HFF-Myc (cell line): ENCODE data around the gene CNPY1.

Experiments
- DNase-seq: peaks from one replicate; pipeline ENCODE4 v3.0.0-alpha.2; 2011; ENCODE audit warnings: low read depth; ENCODE audit errors: extremely low read depth
- H3K4me3 ChIP-seq: replicated peaks from 2 replicates; pipeline ENCODE4 v1.5.1; 2011; ENCODE audit warnings: low read depth, mild to moderate bottlenecking, control low read depth, low read length
- TF ChIP-seq, protein P1 (sequence below): IDR thresholded peaks from 2 replicates; pipeline ENCODE4 v1.5.1; 2012; ENCODE audit warnings: mild to moderate bottlenecking, low read depth, low read length, control low read depth; ENCODE audit errors: missing control alignments

Gene CNPY1

DNA sequence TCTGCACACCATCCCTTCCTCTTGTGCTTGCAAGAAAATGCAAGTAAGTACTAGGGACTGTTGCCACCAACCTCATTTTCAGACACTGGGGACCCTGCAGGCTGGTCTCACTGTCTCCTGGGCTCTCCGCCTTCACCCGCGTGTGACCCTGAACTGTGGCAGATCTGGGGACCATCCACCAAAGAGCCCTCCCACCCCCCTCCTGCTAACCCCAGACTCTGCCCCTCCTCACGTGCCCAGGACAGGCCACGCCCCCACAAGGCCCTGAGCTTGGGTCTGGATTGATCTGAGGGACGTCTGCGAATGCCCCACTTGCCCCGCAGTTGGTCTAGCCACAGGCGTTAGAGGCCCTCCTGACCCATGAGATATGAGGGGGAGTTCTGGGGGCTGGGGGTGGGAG, 8.1 kb downstream of the CNPY1 start:
- no peak for DNase-seq
- TF ChIP-seq, protein P1, sequence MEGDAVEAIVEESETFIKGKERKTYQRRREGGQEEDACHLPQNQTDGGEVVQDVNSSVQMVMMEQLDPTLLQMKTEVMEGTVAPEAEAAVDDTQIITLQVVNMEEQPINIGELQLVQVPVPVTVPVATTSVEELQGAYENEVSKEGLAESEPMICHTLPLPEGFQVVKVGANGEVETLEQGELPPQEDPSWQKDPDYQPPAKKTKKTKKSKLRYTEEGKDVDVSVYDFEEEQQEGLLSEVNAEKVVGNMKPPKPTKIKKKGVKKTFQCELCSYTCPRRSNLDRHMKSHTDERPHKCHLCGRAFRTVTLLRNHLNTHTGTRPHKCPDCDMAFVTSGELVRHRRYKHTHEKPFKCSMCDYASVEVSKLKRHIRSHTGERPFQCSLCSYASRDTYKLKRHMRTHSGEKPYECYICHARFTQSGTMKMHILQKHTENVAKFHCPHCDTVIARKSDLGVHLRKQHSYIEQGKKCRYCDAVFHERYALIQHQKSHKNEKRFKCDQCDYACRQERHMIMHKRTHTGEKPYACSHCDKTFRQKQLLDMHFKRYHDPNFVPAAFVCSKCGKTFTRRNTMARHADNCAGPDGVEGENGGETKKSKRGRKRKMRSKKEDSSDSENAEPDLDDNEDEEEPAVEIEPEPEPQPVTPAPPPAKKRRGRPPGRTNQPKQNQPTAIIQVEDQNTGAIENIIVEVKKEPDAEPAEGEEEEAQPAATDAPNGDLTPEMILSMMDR = no peak

DNA sequence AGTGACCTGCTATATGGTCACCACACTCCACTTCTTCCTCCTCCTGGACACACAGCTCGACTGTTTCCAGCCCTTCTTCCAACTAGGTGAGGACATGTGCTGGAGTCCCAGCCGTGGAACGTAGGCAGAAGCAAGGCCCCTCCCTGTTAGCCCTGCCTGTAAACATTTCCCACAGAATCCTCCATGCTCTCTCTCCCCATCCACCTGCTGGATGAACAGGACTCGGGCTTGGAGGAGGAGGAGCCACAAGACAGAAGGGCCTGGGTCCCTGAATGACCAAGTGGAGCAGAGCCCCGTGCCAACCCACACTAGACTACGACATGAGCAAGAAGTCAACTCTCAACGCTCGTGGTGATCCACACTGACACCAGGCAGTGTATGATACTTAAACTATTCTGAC, 9.9 kb downstream of the CNPY1 start:
- TF ChIP-seq, protein P1 = no peak
- H3K4me3 ChIP-seq = no peak overlapping the region
- no peak for DNase-seq

More for the DNA sequence above, 8.1 kb downstream of the CNPY1 start:
- H3K4me3 ChIP-seq = no peak overlapping the region

DNA sequence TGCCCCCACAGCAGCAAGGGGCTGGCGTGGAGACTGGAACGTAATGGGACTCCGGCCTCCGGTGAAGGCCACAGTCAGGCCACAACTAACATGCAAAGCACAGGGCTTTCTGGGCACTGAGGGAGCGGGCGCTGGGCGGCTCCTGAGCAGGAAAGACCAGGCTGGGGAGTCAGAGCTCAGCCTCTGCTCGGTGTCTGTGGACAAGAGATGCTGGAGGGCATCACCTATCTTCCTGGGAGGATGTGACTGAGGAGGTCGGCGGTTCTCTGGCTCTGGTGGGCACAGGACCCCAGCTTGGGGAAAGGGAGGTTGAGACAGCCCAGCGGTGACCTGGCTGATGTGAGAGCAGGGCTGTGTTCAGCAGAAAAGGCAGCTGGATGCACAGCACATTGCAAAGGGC, 11.7 kb downstream of the CNPY1 start:
- H3K4me3 ChIP-seq = no peak overlapping the region
- DNase-seq = no peak
- TF ChIP-seq, protein P1 = no peak

DNA sequence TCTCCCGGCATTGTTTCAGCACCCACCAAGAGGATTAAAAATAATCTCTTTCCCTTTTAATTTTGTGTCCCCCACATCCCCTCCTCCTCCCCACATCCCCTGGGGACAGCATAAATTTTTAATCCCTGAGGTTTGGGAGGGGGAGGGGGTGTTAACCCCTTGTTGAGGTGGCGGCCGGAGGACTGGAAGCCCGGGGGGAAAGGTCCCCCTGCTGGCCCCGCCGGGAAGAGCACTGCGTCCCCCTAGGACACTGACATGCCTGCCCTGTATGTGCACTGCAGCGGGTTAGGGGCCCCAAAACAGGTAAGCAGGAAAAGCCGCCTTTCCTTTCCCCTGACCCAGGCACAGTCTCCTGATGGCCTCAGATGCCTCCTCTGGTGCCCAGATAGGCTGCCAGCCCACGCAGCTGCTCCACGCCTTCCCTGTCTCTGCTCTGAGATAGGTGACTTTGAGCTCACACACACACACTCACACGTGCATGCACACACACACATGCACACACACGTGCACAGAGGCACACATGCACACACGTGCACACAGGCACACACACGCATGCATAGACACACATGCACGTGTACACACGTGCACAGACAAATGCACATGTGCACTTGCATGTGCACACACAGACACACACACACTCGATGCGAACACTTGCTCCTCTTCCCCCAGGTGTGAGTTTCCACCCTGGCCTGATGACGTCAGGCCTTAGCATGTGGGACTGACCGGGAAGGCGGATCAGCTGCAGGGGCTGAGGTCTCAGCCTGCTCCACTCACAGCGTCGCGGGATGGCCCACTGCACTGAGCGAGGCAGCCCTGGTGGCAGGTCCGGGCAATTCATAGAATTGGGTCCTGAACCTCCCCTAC, 12.3 kb downstream of the CNPY1 start:
- TF ChIP-seq, protein P1 = peak; percentile 75
- no peak overlapping the region for H3K4me3 ChIP-seq
- no peak for DNase-seq

DNA sequence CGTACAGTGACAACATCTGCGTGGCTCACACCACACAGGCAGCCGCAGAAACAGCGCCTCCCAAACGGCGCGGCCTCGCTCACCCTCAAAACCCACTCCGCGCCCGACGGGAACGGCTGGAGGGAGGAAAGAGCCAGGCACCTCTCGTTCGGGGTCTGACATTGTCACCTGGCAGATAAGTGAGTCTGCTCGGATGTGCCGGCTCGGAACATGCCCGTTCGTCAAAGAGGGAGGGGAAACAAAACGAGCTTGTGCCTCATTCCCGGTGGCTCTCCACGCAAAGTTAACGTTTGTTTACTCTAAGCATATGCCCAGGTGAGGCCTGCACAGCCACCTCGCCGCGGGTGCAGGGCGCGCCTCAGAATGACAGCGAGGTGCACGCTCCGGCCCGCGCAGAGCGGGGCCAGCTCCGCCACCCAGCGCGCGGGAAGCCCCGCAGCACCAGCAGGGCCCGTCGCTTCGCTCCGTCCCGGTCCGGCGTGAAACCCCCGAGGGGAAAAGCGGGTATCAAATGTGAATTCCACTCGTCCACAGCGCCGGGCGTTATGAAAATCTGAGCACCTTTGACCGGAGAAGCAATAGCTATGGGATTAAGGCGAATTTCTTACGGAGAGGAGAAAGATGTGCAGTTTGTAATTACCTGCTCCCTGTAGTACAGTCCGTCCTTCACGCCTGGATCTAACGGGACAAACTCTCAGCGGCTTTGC, 13.1 kb downstream of the CNPY1 start:
- no peak for DNase-seq
- TF ChIP-seq, protein P1 = no peak
- H3K4me3 ChIP-seq = no peak overlapping the region

DNA sequence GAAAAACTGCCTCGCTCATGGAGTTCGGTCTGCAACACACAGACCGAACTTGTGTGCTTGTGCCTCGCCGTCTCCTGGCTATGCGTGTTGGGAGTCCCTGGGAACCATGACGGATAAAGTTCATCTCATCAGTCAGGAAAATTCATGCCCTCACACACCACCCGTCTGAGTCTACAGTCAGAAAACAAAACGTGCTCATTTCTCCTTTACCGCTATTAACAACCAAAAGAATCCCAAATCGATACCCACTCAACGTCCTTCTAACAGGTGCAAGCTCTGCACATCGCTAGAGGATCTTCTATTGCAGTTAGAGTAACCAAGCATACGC, 13.6 kb downstream of the CNPY1 start:
- TF ChIP-seq, protein P1 = no peak
- H3K4me3 ChIP-seq = no peak overlapping the region
- no peak for DNase-seq
